MCF 10A (cell line): ENCODE results near the gene ROM1. TPM values are rescaled to one million over a fixed set of nuclear protein-coding genes. Genes with fewer than 3 reads are reported as not detected.
"Not testable (repeated sequence)": the region's sequence is repeated elsewhere in the genome, so short reads cannot be mapped to it uniquely, and the experiment has no call there.

Source experiments
- BruUV-seq: library from RNA; stranded (reverse); fragments of 400-500 nt; replicated peaks from 2 replicates; lab custom pipeline; 2021; lab: Mats Ljungman, UMichigan
- CTCF ChIA-PET: fragments of 300-600 bp; sonication (Branson Sonifier 250); formaldehyde crosslinking; extraction: SDS; loops from one replicate; lab custom pipeline; 2021; ENCODE audit warnings: antibody characterized with exemption, inconsistent platforms; lab: Yijun Ruan, JAX
- POLR2A ChIA-PET: fragments of 300-600, 350-650 bp; sonication (Branson Sonifier 250); formaldehyde crosslinking; extraction: SDS; loops from one replicate; lab custom pipeline; 2020; ENCODE audit warnings: antibody characterized with exemption, inconsistent platforms; lab: Yijun Ruan, JAX
- DNase-seq: peaks from one replicate; pipeline ENCODE4 v3.0.0-alpha.2; 2018; ENCODE audit not compliant: unreplicated experiment
- H3K27ac Mint-ChIP-seq: one replicate; pipeline ENCODE4 v1.8.0; 2022; ENCODE audit warnings: mild to moderate bottlenecking, low read depth, mixed read lengths; ENCODE audit not compliant: unreplicated experiment
- H3K27me3 Mint-ChIP-seq: one replicate; pipeline ENCODE4 v1.8.0; 2022; ENCODE audit warnings: mixed read lengths; ENCODE audit not compliant: insufficient read depth, unreplicated experiment
- H3K36me3 Mint-ChIP-seq: one replicate; pipeline ENCODE4 v1.8.0; 2022; ENCODE audit warnings: mild to moderate bottlenecking, moderate library complexity, mixed read lengths; ENCODE audit not compliant: insufficient read depth, unreplicated experiment
- H3K4me1 Mint-ChIP-seq: one replicate; pipeline ENCODE4 v1.8.0; 2022; ENCODE audit warnings: mixed read lengths; ENCODE audit not compliant: insufficient read depth, unreplicated experiment
- H3K4me3 Mint-ChIP-seq: one replicate; pipeline ENCODE4 v1.8.0; 2022; ENCODE audit warnings: mild to moderate bottlenecking, moderate library complexity, mixed read lengths; ENCODE audit not compliant: unreplicated experiment
- H3K9me3 Mint-ChIP-seq: one replicate; pipeline ENCODE4 v1.8.0; 2022; ENCODE audit warnings: mixed read lengths; ENCODE audit not compliant: unreplicated experiment
- CTCF ChIP-seq: fragments of 200-600 bp; IDR thresholded peaks from one replicate; pipeline ENCODE4 v1.8.0; 2022; ENCODE audit warnings: antibody characterized with exemption, mild to moderate bottlenecking; ENCODE audit not compliant: unreplicated experiment
- intact Hi-C: fragments of 100-400 bp; cut with micrococcal nuclease; formaldehyde crosslinking; loops from 2 replicates; pipeline ENCODE4 v1.14.1; 2022
- total RNA-seq: library from RNA; stranded (reverse); gene quantifications from 2 replicates; pipeline ENCODE4 v1.2.3, GENCODE V29; 2022

ROM1 gene
- total RNA-seq, 1 experiment from 2014 or later, result 2.9 TPM

GRCh38 chr11:62578541-62578940, 34.5 kb upstream of the ROM1 start:
- no TSS peak for BruUV-seq
- H3K27me3 Mint-ChIP-seq, result no peaks in the 10 kb centered on the region
- no peak overlapping the region for H3K27ac Mint-ChIP-seq
- H3K9me3 Mint-ChIP-seq, result no peaks in the 10 kb centered on the region
- TF ChIP-seq CTCF, result no peak
- DNase-seq, result no peak
- H3K4me1 Mint-ChIP-seq, result peaks cover 13% of the 10 kb centered on the region
- intact Hi-C loops, result no loop called here
- CTCF ChIA-PET, result interaction anchor here (0.7 to 0.9 kb wide), 2 partner anchors 18 to 303 kb away, joined by 3 to 4 read pairs; no protein-coding TSS in a partner anchor
- POLR2A ChIA-PET, result interaction anchor here (0.7 to 4.6 kb wide), 3 partner anchors 13 to 1697 kb away, joined by 4 to 22 read pairs (median 4); partner anchors contain the start of gene TUT1
- H3K4me3 Mint-ChIP-seq, result no peak overlapping the region
- H3K36me3 Mint-ChIP-seq, result peaks cover 68% of the 10 kb centered on the region

- peaks cover 13% of the 10 kb centered on the region for H3K4me1 Mint-ChIP-seq
- CTCF ChIA-PET, result no interaction called here
- H3K36me3 Mint-ChIP-seq, result peaks cover 69% of the 10 kb centered on the region
- POLR2A ChIA-PET, result interaction anchor here (0.7 to 4.6 kb wide), 3 partner anchors 12 to 1696 kb away, joined by 4 to 22 read pairs (median 4); partner anchors contain the start of gene TUT1
- BruUV-seq, result no TSS peak
- H3K27me3 Mint-ChIP-seq, result no peaks in the 10 kb centered on the region
- intact Hi-C loops, result no loop called here
- H3K4me3 Mint-ChIP-seq, result no peak overlapping the region
- DNase-seq, result no peak
- H3K9me3 Mint-ChIP-seq, result no peaks in the 10 kb centered on the region
- no peak for TF ChIP-seq CTCF
- H3K27ac Mint-ChIP-seq, result no peak overlapping the region
These were observed 33.8 kb upstream of the ROM1 start for GRCh38 chr11:62579252-62579651.

- ChIA-PET CTCF (interaction anchor here (0.7 kb wide), 1 partner anchor 21 kb away, joined by 3 read pairs; no protein-coding TSS in a partner anchor), POLR2A (interaction anchor here (0.7 to 4.6 kb wide), 3 partner anchors 7 to 10 kb away, joined by 3 to 22 read pairs (median 5); partner anchors contain the start of genes EEF1G and TUT1)
- Mint-ChIP-seq H3K27me3 (no peaks in the 10 kb centered on the region), H3K9me3 (no peaks in the 10 kb centered on the region), H3K36me3 (peaks cover 84% of the 10 kb centered on the region), H3K4me3 (no peak overlapping the region), H3K4me1 (no peaks in the 10 kb centered on the region), H3K27ac (no peak overlapping the region)
- BruUV-seq, result no TSS peak
- intact Hi-C loops, result no loop called here
- no peak for DNase-seq
- no peak for TF ChIP-seq CTCF
These were observed 31.9 kb upstream of the ROM1 start for GRCh38 chr11:62580959-62581715.

GRCh38 chr11:62581735-62582134, 31.3 kb upstream of the ROM1 start:
- DNase-seq, H3K27ac Mint-ChIP-seq, H3K27me3 Mint-ChIP-seq, H3K9me3 Mint-ChIP-seq, H3K4me1 Mint-ChIP-seq, intact Hi-C loops, BruUV-seq, CTCF ChIA-PET, H3K4me3 Mint-ChIP-seq: not testable (repeated sequence)
- H3K36me3 Mint-ChIP-seq, result peaks cover 86% of the 10 kb centered on the region
- POLR2A ChIA-PET, result interaction anchor here (0.7 to 2.5 kb wide), 3 partner anchors 8 to 10 kb away, joined by 3 to 9 read pairs (median 5); partner anchors contain the start of genes EEF1G and TUT1

GRCh38 chr11:62585356-62585755, 27.7 kb upstream of the ROM1 start:
- H3K27ac Mint-ChIP-seq, intact Hi-C loops, H3K4me3 Mint-ChIP-seq, DNase-seq, BruUV-seq, H3K27me3 Mint-ChIP-seq, H3K4me1 Mint-ChIP-seq, H3K9me3 Mint-ChIP-seq: not testable (repeated sequence)
- ChIA-PET CTCF (interaction anchor here (0.6 to 1.7 kb wide), 3 partner anchors 42 to 244 kb away, joined by 3 to 5 read pairs (median 4); no protein-coding TSS in a partner anchor), POLR2A (interaction anchor here (0.6 to 1.1 kb wide), 4 partner anchors 9 to 479 kb away, joined by 3 to 6 read pairs (median 5); partner anchors contain the start of genes EEF1G and STX5)
- peaks cover 81% of the 10 kb centered on the region for H3K36me3 Mint-ChIP-seq
